AG10803 (cell line): ENCODE data around the gene RBM38.

ENCODE experiments used
- DNase-seq: peaks from one replicate; pipeline ENCODE4 v3.0.0; 2010; ENCODE audit warnings: low read depth
- H3K4me3 ChIP-seq: 2 replicates; pipeline ENCODE4 v1.5.1; 2011; ENCODE audit warnings: mild to moderate bottlenecking, low read length, control low read depth
- CTCF ChIP-seq: conservative IDR thresholded peaks from 2 replicates; pipeline ENCODE4 v1.5.1; 2011; ENCODE audit warnings: mild to moderate bottlenecking, low read length, control low read depth, inconsistent platforms

The RBM38 gene

GRCh38 chr20:57381596-57382503, 9.3 kb upstream of the RBM38 start:
- DNase-seq, result peak; percentile 71
- no peak overlapping the region for H3K4me3 ChIP-seq
- peak; percentile 99 for TF ChIP-seq CTCF

- no peak for TF ChIP-seq CTCF
- H3K4me3 ChIP-seq, result no peak overlapping the region
- DNase-seq, result no peak
These were observed 8.7 kb upstream of the RBM38 start for GRCh38 chr20:57382516-57382915.

- TF ChIP-seq CTCF, result no peak
- H3K4me3 ChIP-seq, result no peak overlapping the region
- no peak for DNase-seq
These were observed 7.5 kb upstream of the RBM38 start for GRCh38 chr20:57383447-57384347.

GRCh38 chr20:57384486-57384885, 6.7 kb upstream of the RBM38 start:
- TF ChIP-seq CTCF, result no peak
- no peak overlapping the region for H3K4me3 ChIP-seq
- DNase-seq, result no peak

GRCh38 chr20:57384953-57385761, 6.0 kb upstream of the RBM38 start:
- DNase-seq, result no peak
- no peak for TF ChIP-seq CTCF
- H3K4me3 ChIP-seq, result no peak overlapping the region

- no peak for TF ChIP-seq CTCF
- no peak for DNase-seq
- no peak overlapping the region for H3K4me3 ChIP-seq
These were observed 5.3 kb upstream of the RBM38 start for GRCh38 chr20:57385940-57386339.
